ENCODE data around the gene GNAT1.
A peak's percentile ranks its signal among the peaks of the same experiment; 100 is the strongest.
"Not testable (repeated sequence)": the region's sequence is repeated elsewhere in the genome, so short reads cannot be mapped to it uniquely, and the experiment has no call there.

The GNAT1 gene

GRCh38 chr3:50224639-50225038, 33.2 kb downstream of the GNAT1 start:
- no peak for DNase-seq

DNA sequence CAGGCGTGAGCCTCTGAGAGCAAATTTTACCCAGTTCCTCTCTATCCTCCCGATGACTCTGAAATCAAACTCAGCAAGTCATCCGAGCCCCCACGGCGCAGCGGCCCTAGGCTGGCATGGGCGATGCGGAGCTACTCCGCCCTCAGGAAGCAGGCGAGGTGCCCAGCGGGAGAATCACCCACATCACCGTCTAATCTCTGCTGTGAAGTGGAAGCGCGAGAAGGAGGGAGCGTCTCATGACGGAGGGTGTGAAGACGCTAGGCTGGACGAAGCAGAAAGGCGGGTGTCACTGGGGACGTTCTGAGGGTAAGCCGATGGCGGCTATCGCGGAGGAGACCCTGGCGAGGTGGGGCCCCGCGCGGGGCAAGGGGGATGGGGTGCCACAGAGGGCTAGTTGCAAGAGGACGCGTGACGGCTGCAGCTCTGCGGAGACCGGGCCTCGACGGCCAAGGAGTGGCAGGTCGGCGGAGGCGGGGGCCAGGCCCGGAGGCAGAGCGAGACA, 35.5 kb downstream of the GNAT1 start:
- peak; percentile 39 for DNase-seq

DNA sequence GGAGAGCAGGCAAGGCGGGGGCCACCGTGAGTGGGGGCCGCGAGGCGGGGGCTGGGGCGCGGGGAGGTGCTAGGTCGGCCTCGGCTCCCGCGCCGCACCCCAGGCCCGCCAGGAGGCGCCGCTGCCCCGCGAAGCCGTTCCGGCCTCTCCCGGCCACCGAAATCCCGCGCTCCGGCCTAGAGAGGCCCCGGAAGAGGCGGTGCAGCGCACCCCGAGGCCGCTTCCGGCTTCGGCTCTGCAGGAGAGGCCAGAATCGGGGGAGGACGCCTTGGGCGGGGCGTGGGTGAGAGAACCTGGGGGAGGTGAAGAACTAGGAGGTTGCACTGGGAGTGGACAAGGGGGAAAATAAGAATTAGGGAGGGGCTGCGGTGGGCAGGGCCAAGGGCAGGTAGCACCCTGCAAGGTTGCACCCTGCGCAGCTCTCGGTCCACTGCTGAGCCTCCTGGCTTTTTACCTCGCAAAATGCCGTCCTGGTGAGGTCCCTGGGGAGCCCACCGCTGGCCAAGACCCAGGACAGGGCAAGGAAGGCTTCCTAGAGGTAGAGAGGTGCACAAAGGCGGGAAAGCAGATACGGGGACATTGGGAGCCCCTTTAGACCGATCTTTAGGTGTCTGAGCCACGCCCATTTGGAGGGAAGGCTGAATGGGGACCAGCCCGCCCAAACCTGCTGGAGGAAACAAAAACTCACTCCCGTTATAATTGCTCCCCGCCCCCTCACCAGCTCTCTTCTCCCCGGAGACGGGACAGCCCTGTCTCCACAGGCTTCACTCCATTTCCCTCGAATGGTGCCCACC, 36.2 kb downstream of the GNAT1 start:
- DNase-seq = peak; percentile 93

- not testable (repeated sequence) for DNase-seq
Observed at GRCh38 chr3:50228184-50228763, 36.9 kb downstream of the GNAT1 start.

DNA sequence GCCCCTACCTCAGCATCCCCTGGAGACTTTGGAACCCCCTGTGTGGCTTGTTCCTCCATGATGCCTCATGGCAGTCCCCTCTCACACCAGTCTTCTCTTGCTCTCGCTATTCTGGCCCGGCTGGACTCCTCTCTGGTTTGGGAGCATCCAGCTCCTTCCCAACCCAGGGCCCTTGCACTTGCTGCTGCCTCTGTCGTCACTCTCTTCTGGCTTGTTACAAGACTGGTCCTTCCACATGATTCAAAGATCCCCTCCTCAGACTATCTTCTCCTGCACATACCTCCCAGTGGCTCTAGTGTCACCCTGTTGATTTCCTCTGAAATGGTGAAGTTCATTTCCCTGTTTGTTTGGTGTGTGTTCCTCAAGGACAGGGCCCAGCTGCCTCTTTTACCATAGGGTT, 38.1 kb downstream of the GNAT1 start:
- no peak for DNase-seq

- DNase-seq = no peak
Observed at GRCh38 chr3:50230104-50230793, 38.8 kb downstream of the GNAT1 start.

- peak; percentile 23 for DNase-seq
Observed at GRCh38 chr3:50230794-50231125, 39.4 kb downstream of the GNAT1 start.

DNA sequence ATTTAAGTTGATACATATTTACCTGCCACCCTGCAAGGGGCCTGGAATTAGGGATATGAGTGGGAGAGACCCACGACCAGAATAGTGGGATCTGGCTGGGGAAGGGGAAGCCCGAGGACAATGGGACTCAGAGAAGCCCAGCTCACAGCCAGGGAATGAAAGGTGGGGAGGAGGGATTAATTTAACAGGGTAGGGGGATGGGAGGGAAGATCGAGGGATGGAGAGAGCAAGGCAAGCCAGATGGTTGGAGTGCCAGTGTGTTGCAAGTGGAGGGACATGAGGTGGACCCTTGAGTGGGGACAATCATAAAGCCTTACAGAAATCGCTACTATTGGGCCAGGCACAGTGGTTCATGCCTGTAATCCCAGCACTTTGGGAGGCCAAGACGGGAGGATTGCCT, 40.2 kb downstream of the GNAT1 start:
- no peak for DNase-seq

- no peak for DNase-seq
Observed at GRCh38 chr3:50232303-50232702, 40.9 kb downstream of the GNAT1 start.

GRCh38 chr3:50233176-50233575, 41.8 kb downstream of the GNAT1 start:
- DNase-seq = no peak

GRCh38 chr3:50235716-50236483, 44.5 kb downstream of the GNAT1 start, which contains the start of gene GNAI2:
TSS of gene GNAI2 (plus strand) at chr3:50236204. CDS start at chr3:50236336, 132 bp downstream.
- peak; percentile 99 for DNase-seq

DNA sequence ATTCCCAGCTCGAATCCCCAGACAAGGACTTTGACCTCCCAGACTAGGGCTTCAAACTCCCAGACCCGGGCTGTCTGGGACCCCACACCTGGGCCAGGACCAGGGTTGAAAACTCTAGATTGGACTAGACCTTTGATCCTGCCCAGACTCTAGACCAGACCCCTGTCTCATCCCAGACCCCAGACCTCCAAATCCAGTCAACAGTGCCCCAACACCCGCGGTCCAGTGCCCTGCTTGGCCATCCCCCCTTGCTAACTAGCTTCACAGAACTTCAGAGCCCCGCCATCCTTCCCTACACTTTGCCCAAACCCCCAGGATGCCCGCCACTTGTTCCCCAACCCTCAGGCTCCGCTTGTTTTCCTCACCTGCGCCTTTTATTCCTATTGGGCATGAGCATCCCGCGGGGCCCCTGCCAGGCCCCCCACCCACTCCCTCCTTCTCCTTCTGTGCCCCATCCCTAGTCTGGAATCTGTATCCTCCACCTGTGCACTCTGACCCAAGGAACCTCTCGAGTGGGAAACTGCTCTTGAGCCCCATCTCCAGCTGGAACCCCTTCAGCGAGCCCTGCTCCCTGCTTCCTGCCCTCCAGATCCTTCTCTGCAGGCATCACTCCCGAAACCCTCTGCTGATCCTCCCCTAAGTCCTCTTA, 45.2 kb downstream of the GNAT1 start:
- DNase-seq = no peak

DNA sequence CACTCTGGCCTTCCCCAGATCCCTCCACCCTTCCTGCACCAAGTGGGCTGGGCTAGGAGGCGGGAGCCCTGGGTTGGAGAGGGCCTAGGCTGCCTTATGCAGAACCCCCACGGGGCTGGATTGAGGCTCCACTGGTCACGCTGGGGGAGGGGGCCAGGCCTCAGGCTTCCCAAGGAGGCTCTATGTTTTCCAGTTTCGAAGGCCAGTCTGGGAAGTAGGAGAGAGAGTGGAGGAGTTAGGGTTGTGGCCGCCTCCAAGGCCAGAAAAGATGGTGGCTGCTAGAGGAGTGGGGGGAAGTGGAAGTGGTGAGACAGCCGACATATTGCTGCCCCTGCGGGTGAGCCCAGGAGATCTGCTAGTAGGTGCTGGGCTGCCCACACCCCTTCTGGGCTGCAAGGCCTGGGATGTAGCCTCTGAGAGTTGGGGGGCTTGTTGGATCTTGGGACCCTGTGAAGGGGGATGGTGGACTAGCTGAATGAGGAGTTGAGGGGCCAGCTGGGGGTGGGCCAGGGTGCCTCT, 45.8 kb downstream of the GNAT1 start:
- DNase-seq = peak; percentile 33

DNA sequence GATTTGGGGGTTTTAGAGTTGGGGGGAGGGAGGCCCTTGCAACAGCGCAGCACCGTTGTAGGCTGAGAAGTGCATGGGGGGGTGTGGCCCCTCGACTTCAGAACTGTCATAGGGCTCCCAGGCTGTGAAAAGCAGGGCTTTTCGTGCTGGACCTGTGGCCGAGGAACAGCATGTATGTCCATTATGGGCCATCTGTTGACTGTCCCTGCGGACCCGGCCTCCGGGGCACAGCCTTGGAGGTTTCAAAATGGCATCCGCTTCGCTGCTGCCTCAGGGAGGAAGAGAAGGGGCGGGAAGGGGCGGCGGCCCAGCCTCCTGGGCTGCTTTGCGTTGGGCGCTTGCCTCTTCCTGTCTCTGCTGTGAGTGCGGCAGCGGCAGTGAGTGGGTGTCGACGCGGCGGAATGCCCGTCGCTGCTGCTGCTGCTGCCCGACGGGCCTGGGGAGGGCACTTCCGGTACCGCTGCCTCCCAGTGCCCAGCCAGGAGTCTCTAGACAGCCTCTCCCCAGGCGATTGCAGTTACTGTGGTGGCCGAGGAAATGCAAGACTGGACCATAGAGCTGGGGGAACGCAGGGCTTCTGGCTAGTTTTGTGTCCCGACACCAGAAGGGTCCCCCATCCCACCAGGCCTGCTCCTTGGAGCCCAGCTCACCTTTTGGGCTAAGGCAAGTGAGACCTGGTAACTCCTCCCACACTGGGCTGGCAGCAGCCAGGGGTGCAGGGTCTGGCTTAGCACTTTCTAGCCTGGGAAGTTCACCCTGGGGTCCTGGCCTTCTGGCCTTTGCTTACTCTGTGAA, 46.5 kb downstream of the GNAT1 start:
- peak; percentile 86 for DNase-seq

GRCh38 chr3:50238549-50239026, 47.2 kb downstream of the GNAT1 start:
- DNase-seq = no peak

DNA sequence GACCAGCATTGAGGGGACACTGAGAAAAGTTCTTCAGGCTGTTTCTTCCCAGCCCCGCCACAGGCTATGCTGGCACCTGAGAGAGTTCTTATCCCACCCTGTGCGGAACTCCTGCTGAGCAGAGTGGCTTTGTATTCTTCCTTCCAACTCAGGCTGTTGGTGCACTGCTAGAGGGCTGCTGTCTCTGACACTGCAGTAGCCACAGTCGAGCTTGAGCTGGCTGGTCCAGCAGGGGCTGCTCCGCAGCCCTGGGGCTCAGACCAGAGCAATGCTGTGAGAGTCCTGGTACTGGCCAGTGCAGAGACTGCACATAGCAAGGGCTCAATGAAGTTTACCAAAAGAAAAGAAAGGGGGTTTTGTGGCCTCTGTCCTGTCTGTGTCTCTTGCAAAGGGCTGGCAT, 48.2 kb downstream of the GNAT1 start:
- DNase-seq = no peak

- DNase-seq = no peak
Observed at GRCh38 chr3:50241163-50241562, 49.8 kb downstream of the GNAT1 start.

GRCh38 chr3:50241713-50242380, 50.4 kb downstream of the GNAT1 start:
- no peak for DNase-seq

GRCh38 chr3:50242381-50242770, 51.0 kb downstream of the GNAT1 start:
- DNase-seq = no peak

DNA sequence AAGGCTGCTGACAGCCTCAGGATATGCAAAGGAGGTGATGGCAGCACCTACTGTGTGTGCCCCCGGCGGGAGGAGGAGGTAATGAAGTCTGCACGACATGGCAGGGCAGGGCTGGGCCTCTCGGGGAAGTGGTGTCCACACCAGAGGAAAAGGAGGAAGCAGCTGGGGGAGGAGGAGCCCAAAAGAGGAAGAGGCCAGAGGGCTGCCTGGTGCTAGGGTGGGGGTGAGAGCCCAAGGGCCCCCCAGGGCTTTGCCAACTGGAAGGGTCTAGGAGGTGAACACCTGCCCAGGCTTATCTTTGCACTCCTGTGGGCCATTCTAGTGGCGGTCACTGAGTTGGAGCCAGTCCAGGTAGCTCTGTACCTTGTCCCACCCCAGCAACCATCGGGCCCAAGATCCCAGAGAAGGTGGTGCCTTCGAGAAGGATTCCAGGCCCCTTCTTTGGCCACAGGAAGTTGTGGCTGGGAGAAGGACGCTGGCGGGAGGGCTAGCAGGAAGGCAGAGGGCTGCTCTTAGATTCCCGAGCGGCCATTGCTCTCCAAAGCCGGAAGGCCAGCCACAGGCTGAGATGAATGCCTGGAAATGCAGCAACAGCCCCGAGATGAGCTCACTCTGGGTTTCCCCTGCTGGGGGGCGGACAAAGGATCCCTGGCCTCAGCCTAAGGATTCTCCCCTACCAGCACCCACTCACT, 51.6 kb downstream of the GNAT1 start:
- DNase-seq = no peak
